NCI-H2081 (cell line): ENCODE measurements around the gene ZNF784.

ENCODE experiments used
- DNase-seq, 2 experiments: peaks; one replicate each; lab custom pipeline; 2025; lab: John Stamatoyannopoulos, UW

The ZNF784 gene

DNA sequence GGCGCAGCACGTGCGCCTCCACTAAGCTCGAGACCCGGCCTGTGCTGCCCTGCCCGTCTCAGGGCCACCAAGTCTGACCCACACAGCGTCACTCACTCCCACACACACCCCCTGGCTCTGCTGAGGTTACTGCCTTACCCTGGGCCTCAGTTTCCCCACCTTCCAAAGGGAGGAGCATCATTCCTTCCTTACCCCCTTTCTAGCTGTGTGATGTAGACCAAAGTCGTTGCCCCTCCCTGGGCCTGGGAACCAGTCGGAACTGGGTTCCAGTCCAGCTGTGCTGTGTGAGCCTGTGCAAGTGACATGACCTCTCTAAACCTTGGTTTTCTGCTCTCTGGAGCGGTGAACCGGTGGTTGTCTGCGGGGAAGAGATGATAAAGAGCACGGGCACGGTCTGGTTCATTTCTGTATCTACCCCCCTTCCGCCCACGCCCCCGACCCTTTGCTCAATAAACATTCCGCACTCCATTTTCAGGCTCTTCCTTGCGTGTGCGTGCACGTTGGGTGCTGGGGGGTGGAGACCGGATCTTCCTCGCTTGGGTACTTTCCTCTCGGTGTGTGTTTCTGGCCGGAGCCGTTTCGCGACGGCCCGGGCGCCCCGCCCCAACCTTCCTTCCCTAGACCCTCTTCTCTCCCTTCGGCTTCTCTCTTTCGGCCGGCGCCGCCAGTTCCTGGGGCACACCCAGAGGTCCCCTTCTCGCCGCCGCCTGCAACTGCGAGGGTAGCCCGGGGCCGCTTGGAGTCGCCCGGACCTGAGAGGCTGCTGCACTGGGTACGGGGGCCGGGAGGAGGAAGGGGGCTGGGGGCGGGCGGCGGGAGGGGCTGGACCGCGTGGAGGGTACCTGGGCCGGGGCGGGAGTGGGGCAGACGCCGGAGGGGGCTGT is 18.9 kb upstream of the ZNF784 start, which contains the start of gene ZNF581:
TSS of gene ZNF581 (plus strand) at position 647 of the 884 bp plus-strand sequence. CDS start 923 bp downstream, outside the sequence.
- DNase-seq, result peak; percentile 53 to 78

DNA sequence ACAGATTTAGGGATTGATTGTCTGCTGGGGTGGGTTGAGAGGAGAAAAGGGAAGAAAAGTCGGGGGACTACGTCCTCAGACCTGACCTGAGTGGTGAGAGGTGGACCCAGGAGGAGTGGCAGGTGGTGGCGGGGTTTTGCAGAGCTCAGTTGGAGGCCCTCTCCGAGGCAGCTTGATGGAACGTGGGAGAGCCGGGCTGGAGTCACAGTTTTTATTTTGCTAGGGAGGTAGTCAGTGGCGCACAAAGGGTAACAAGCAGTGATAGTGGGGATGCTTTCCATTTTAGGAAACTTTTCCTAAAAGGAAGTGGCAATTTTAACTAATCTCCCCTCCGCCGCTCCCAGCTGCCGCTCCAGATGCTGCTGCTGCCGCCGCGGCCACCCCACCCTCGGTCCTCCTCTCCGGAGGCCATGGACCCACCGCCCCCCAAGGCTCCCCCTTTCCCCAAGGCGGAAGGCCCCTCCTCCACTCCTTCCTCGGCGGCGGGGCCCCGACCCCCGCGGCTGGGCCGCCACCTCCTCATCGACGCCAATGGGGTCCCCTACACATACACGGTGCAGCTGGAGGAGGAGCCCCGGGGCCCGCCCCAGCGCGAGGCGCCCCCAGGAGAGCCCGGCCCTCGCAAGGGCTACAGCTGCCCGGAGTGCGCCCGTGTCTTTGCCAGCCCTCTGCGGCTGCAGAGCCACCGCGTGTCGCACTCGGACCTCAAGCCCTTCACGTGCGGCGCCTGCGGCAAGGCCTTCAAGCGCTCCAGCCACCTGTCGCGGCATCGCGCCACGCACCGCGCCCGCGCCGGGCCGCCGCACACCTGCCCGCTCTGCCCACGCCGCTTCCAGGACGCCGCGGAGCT is 18.0 kb upstream of the ZNF784 start:
- DNase-seq, result peak in 1 of 2 experiments; percentile 53

DNA sequence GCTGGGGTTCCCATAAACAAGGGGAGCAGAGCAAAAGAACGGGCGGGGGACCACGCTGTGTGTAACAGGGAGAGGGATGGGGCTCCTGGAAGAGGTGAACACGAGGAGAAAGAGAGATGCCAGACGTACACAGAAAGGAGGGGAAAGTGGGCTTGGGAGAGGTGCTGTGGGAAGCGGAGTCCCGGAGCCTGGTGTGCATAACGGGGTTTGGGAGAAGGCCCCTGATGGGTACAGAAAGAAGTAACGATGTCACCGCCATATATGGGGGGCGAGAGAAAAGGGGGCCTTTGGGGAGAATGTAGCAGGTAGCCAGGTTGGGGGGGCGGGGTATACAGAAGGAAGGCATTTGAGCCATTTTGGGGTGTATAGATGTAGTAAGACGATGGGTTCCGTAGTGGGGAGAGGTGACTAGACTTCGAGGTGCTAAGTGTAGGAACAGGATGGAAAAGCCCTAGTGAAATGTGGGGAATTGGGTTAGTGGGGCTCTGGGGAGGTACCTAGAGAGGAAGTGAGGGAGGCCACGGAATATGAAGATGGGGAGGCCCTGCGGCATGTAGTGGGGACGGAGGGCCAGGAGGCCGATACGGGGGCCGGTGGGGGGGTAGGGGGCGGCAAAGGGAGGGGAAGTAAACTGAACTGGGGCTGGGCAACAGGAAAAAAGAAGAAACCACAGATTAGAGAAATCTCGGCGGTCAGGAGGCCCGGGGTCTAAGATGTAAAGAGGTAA is 17.2 kb upstream of the ZNF784 start:
- DNase-seq, result peak in 1 of 2 experiments; percentile 61

DNA sequence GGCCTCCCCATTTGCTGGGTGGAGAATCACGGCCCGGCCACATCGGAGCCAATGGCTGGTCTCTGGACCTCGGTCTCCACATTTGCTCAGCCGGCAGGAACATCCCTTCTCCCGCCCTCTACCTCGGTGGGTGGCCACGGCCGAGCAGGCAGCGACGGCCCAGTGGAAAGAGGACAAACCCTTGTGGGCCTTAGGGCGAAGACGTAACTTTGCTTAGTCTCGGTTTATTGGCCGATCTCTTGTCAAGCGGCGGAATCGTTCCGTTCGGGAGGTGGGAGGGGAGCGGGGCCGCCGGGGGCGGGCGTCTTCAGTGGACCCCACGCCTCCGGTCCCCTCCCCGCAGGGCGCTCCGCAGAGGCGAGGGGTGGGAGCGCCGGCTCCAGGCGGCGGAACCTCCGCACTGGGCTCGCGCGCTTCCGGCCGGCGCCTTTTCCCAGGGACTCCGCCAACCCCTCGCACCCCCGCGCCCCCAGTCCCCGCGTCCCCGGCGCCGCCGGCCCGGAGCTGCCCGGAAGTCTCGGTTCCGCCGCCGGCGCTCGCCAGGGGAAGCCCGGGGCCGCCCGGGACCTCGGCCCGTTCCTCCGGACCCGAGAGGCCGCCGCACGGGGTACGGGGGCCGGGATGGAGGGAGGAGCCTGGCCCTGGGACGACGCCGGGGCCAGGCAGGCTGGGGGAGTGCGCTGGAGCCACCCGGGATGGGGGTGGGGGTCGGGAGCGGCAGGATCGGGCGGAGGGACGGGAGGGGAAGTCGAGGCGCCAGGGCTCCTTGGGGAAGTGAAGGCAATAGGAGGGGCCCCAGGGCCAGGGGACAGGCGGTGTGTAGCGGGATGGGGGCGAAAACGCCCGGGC is 16.4 kb upstream of the ZNF784 start, which contains the start of gene ZNF580:
TSS of gene ZNF580 (plus strand) at position 426 of the 849 bp plus-strand sequence. CDS start 1,507 bp downstream, outside the sequence.
- DNase-seq, result peak; percentile 64 to 81

DNA sequence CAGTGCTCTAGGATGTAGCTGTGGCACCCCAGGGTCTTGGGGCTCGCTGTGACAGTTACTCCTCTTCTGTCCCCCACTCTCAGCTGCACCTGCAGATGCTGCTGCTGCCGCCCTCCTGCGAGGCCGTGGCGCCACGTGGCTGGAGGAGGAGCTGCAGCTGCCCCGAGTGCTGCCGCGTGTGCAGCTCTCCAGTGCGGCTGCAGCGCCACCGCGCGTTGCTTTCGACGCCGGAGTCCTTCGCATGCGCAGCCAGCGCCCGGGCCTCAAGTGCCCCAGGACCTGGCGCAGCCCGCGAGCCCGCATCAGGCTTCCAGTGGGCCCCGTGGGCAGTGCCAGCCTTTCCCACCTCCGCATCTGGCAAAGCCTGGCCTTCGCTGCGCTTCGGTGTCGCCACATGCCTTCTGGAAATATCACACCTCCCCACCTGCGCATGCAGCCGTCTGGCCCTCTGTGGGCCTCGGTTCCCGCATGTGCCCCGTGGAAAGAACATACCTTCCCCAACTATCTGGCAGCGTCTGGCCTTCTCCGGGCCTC is 15.7 kb upstream of the ZNF784 start:
- peak; percentile 37 to 64 for DNase-seq

DNA sequence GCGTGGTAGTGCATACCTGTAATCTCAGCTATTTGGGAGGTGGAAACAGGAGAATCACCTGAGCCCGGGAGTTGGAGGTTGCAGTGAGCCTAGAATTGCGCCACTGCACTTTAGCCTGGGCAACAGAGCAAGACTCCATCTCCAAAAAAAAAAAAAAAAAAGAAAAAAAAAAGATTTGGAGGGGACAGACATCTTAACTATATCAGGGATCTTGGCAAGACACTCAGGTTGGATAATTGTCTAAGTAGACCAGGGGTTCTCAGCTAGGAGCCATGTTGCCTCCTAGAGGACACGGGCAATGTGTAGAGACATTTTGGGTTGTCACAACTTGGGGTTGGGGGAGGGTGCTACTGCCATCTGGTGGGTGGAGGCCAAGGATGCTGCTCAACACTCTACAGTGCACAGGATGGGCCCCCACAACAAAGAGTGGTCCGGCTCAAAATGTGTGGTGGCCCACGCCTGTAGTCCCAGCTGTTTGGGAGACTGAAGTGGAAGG is 14.5 kb upstream of the ZNF784 start:
- DNase-seq, result peak in 1 of 2 experiments; percentile 18

DNA sequence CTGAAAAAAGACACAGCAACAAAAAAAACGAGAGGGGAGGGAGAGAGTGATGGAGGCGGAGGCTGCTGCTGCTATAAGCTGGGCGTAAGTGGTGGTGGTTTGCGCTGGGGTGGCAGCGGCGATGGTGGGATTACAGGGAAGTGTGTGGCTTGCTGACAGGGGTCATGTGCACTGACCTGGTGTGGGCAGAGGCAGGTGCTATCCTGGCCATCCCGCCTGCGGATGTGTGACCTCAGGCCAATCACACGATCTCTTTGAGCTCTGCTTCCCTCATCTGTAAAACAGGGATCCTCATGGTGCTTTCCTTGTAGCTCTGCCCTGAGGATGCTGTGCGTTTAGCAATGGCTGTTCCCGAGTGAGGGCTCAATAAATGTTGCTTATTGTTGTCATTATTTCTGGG is 13.2 kb upstream of the ZNF784 start:
- DNase-seq, result no peak

DNA sequence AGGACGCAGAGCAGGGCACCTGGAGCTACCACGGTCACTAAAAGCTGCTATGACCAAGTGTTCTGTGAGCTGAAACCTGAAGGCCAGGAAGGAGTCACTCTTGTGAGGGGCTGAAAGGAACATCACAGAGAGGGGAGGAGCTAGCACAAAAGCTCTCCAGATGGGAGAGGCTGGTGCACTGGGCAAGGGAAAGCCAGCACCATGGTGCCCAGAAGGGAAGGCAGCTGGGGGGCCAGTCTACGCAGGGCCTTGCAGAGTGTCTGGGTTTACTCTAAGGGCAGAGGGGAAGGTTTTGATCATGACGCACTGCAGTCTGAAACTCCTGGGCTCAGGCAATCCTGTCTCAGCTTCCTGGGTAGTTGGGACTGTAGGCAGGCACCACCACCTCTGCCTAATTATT is 12.4 kb upstream of the ZNF784 start:
- no peak for DNase-seq

DNA sequence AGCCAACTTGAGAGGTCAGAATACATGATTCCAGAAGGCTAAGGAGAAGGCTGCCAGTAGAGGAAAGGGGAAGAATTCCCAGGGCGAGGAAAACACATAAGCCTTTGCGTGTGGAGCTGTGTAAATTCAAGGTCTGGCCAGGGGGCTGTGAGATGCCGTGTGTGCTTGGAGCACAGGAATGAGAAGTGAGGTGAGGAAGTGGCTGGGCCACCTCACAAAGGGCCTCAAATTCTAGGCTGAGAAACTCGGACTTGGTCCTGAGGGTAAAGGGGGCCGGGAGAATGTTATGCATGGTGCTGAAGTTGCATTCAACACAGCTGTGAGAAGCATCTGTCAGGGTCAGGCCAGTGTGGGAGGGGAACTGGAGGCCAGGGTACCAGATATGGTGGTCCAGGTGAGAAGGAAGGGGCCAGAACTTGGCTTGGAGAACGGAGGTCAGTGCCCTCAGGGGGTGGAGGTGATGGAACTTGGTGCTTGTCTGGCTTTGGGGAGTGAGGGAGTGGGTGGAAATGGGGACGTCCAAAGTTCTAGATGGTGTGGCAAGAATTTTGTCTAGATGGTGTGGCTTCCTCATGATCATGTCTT is 11.6 kb upstream of the ZNF784 start:
- DNase-seq, result no peak

DNA sequence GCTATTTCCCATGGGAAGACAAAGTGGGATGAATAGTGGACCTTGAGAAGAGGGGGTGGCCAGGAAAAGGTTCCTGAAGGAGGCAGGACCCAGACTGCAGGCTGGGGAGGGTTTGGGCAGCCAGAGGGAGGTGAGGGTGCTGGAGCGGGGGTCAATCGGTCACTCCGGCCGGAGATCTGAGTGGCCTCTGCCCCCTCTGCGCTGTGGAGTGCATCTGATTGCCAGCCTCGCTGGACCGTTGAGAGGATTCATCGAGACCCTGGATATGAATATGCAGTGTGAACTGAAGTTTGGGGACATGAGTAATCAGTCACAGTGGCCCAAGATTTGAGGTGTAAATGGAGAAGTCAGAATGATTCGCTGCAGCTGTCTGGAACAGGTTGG is 11.0 kb upstream of the ZNF784 start:
- DNase-seq, result no peak

DNA sequence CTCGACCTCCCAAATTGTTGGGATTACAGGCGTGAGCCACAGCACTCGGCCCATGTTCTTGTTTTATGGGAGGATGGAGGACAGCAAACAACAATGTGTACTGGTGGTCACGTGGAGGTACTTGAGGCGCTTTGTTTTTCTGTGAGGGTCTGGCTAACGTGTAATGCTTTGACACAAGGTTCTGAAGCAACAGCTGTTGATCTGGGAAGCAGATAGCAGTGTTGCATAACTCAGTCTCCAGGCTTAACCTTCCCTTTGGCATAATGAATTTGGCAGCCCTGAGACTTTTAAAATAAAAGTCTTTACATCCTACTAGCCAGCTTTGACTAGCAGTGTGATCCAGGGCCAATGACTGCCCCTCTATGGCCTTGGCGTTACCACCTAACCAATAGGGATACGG is 9.5 kb upstream of the ZNF784 start:
- no peak for DNase-seq

DNA sequence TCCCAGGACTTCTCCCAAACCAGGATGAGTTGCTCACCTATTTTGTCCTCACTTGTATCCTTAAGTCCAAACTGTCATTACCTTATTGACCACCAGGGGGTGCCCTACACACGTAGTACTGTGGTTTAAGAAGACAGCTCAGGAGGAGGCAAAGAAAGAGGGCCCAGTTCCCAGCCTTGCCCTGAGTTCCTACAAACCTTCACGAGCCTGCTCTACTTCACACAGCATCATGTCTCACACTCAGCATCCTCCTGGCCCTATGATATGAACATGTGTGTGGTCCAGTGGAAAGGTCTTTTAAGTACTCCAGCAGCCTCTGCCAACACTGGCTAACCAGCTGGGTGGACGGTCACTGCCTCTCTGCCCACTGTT is 8.1 kb upstream of the ZNF784 start:
- peak; percentile 92 to 95 for DNase-seq

DNA sequence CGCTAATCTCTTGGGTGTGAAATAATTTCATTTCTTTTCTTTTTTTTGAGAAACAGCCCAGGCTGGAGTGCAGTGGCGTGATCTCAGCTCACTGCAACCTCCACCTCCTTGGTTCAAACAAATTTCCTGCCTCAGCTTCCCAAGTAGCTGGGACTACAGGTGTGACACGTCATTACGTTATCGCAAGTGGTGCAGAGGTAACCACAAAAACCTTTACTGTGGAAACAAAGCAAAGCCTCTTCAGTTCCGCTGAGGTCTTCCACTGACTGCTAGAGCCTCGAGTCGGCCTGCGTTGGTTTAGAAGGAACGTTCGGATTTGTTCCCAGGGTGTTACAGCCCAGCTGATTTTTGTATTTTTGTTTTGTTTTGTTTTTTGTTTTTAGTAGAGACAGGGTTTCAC is 2.0 kb upstream of the ZNF784 start:
- DNase-seq, result no peak

DNA sequence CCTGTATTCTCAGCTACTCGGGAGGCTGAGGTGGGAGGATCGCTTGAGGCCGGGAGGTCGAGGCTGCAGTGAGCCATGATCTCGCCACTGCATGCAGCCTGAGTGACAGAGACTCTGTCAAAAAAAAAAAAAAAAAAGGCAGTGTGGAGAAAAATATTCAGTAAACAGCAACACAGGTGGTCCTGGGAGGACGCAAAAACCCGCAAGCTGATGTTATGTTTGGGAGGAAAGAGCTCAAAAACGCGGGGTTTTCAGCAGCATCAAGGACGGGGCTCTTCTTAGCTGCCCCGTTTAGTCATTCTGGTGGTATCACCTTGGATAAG is 599 bp upstream of the ZNF784 start:
- DNase-seq, result no peak

DNA sequence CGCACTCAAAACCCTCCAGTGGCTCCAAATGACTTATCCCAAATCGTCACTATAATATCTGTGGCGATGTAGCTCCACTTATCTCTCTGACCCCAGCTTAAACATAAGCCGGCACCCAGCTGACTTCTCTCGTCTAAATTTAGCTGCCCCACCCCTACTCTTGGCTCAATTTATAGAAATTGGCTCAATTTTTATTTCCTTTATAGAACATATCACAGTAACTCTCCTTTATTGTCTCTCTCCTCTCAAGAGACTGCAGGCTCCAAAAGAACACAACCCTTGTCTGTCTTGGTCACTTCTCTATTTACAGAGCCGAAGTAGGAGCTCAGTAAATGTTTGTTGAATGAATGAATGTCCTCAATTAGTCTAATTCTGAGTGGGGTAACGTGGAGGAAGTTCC is 805 bp downstream of the ZNF784 start:
- DNase-seq, result no peak

DNA sequence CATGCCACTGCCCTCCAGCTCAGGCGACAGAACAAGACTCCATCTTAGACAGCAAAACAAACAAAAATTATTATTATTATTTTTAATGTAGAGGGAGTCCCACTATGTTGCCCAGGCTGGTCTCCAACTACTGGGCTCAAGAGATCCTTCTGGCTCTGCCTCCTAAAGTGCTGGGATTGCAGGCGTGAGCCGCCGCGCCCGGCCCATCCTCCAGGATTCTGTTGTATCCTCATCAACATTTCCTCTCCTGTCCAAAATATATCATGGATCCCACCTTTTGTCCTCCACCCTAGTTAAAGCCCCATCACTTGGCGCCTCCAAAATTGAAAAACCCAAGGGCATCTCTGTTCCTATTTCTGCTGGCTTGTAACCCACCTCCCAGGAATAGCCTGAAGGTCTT is 1.2 kb downstream of the ZNF784 start:
- no peak for DNase-seq

DNA sequence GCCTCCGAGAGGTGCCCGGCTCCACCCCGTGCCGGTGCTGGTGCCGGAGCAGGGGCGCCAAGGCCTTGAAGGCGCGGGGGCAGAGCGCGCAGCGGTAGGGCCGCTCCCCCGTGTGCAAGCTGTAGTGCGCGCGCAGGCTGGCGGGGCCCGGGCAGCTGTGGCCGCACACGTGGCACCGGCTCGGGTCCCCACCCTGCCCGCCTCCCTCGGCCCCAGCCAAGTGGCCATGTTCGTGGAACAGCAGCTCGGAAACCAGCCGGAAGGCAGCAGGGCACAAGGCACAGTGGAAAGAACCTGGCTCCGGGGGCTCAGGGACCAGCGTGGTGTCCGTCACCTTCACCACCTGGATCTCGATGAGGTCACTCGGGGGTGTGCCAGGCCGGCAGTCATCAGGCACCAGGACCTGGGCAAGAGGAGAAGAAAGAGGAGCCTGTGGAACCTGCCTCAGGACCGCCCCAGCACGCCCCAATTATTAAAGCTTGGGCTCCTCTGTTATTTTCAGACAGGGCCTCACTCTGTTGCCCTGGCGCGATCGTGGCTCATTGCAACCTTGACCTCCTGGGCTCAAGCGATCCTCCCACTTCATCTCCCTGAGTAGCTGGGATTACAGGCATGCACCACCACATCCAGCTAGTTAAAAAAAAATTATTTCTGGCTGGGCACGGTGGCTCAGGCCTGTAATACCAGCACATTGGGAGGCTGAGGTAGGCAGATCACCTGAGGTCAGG is 2.0 kb downstream of the ZNF784 start:
- no peak for DNase-seq

DNA sequence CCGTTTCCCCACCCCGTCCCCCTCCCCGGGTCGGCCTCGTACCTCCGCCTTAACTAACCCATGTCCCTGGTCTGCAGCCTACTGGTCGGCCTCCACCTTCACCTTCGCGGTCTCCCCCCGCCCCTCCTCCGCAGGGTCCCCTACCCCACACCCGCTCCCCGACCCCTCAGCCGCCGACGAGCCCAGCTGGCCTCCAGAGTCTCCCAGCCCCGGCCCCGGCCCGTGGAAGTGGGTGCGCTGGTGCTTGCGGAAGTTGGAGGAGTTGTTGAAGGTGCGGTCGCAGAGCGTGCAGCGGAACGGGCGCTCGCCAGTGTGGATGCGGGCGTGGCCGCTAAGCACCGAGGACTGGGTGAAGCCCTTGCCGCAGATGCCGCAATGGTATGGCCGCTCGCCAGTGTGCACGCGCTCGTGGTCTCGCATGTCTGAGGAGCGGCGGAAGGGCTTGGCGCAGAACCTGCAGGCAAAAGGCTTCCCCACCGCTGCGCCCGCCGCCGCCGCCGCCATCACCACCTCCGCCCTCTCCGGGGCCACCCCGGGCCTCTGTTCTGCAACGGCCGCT is 2.6 kb downstream of the ZNF784 start:
- DNase-seq, result no peak

DNA sequence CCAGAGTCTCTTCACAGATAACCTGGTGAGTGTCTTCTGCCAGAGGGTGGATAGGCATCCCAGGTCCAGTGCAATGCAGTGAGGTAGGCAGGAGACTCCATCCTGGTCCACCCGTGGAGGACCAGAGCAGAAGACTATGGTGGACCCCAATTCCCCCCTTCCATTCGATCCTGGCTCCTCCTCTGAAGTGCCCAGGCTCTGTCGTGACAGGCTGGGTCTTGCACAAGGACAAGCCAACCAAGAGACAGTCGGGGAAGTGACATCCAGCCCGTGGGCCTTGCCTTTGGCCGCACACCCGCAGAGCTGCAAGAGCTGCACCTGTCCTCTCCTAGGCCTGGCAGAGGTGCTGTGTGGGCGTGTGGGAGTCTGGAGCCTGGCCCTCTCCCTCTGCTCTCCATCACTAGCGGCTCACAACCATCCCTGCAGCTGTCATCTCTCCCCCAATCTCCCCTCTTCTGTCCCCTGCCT is 3.1 kb downstream of the ZNF784 start:
- DNase-seq, result no peak
